Measurements from ENCODE around the gene BRD3. TPM values are rescaled to one million over a fixed set of nuclear protein-coding genes. Genes with fewer than 3 reads are reported as not detected.

BRD3 gene
- total and polyA plus RNA-seq, 4 donors = 16.0 to 54.4 (median 33.5) TPM

DNA sequence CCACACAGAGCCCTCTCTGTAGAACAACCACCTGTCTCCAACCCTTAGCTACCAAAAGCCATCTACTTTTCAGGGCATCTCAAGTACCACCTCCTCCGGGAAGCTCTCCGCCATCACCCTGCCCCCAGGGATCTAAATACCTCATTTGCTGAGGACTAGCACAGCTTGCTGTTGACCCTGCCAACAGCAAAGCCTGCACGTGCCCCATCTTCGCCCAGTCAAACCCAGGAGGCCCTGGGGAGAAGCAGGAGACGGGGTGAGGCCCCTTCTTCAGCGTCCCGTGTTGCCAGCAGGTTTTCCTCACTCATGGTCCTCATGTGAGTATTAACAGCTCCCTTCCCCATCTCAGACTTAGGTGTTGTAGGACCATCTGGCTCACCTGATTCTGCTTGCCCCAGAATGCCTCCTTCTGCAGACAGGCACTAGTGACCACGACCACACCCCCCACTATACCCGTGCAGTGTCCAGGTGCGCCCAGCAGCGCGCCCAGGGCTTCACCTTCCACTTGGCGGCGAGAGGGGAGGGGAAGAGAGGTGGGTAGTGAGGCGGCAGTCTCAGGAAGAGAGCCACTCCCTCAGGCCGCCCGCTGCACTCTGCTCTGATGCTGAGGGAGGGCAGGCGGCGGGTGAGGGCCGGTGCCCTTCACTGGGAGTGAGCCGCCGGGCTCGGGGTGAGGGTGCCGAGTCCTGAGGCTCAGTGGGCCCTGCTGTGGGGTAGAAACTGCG, 86.8 kb downstream of the BRD3 start:
- WGBS (ENCODE audit: insufficient coverage) = 90% methylated on average over 13 of the region's 25 CpGs
- Histone ChIP-seq H3K4me1 (ENCODE audit: control insufficient read depth, insufficient read depth, low read length) (peaks cover 64% of the 10 kb centered on the region), H3K4me3 (ENCODE audit: low read depth, low read length) (no peak overlapping the region), H3K36me3 (ENCODE audit: control insufficient read depth, insufficient read depth, low read length) (peaks cover 57% of the 10 kb centered on the region), H3K9me3 (ENCODE audit: control insufficient read depth, insufficient read depth, low read length) (no peaks in the 10 kb centered on the region), H3K27ac (ENCODE audit: low read depth, low read length) (no peak overlapping the region), H3K27me3 (ENCODE audit: control insufficient read depth, insufficient read depth, low read length) (no peaks in the 10 kb centered on the region)
- DNase-seq (ENCODE audit: low read depth in 4 of 6, low spot score in 6 of 6) = no peak

Other genes starting within 250 kb of the BRD3 start
- gene VAV2, start 75.7 kb downstream of the BRD3 start, total RNA-seq = 10 to 100 TPM; 18.4 to 19.2 TPM
- 10 to 100 TPM; 47.0 to 48.3 TPM for gene VAV2, start 75.7 kb downstream of the BRD3 start, polyA plus RNA-seq (ENCODE audit: insufficient read length in 2 of 2)
- gene BRD3OS, start 42.5 kb downstream of the BRD3 start, total RNA-seq = 10 to 100 TPM; 22.4 to 30.6 TPM
- gene BRD3OS, start 42.5 kb downstream of the BRD3 start, polyA plus RNA-seq (ENCODE audit: insufficient read length in 2 of 2) = 10 to 100 TPM; 48.5 to 56.3 TPM
- 10 to 100 TPM; 15.1 to 23.0 TPM for gene WDR5, start 68.1 kb upstream of the BRD3 start, total RNA-seq
- gene WDR5, start 68.1 kb upstream of the BRD3 start, polyA plus RNA-seq (ENCODE audit: insufficient read length in 2 of 2) = 10 to 100 TPM; 37.3 to 39.0 TPM
- gene RNU6ATAC, start 96.5 kb upstream of the BRD3 start, total RNA-seq = 10 to 100 TPM in 1 of 2 donors, not detected in 1; 44.4 TPM
- 1 to 10 TPM; 2.8 to 5.5 TPM for gene RNU6ATAC, start 96.5 kb upstream of the BRD3 start, polyA plus RNA-seq (ENCODE audit: insufficient read length in 2 of 2)